ENCODE results near the gene PRRC2A. TPM values are rescaled to one million over a fixed set of nuclear protein-coding genes. Genes with fewer than 3 reads are reported as not detected.

The PRRC2A gene
- total RNA-seq, 6 donors from 2014 or later: 80.1 to 154 (median 125) TPM

DNA sequence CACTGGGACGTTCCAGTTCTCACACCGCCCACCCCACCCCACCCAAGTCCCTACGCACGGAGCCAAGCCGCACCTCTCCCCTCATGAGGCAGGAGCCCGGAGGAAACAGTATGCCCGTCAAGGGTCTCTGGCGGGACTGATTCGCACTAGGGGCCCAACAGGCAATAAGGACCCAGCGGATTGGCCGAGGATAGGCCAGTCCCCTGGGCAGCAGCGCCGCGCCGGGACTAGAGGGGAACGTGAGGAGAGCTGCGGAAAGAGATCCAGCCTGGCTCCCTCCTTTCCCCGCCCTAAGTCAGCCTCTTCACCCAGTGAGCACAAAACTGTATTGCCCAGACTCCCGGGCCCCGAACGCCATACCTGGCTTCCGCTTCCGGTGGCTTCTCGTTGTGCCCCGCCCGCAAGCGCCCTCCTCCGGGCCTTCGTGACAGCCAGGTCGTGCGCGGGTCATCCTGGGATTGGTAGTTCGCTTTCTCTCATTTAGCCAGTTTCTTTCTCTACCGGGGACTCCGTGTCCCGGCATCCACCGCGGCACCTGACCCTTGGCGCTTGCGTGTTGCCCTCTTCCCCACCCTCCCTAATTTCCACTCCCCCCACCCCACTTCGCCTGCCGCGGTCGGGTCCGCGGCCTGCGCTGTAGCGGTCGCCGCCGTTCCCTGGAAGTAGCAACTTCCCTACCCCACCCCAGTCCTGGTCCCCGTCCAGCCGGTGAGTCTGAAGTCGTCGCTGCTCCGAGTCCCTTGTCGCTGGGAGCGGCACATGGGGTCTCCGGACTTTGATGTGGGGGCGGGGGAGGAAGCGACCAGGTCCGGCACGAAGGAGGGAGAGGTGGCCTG is 45.2 kb downstream of the PRRC2A start, which contains the start of gene CSNK2B:
Gene CSNK2B (plus strand): TSS at position 580 of the 836 bp plus-strand sequence. CDS start 752 bp downstream, outside the sequence.
- H3K4me1 ChIP-seq: peaks cover 30 to 67% (median 45%) of the 10 kb centered on the region in 4 donors
- peaks cover 26 to 58% (median 44%) of the 10 kb centered on the region in 4 donors for H3K36me3 ChIP-seq
- TF ChIP-seq POLR2A (IDR thresholded peaks at IDR 0.05) (peak in 3 of 4 donors; percentile 72 to 91 (median 86)), POLR2AphosphoS5 (IDR thresholded peaks at IDR 0.05) (peak; percentile 75 to 83), CTCF (IDR thresholded peaks at IDR 0.05) (no peak)
- H3K27me3 ChIP-seq: no peaks in the 10 kb centered on the region
- peak within 1 kb of the TSS; percentile 95 to 98 (median 97) for H3K27ac ChIP-seq
- no peaks in the 10 kb centered on the region for H3K9me3 ChIP-seq
- peak within 1 kb of the TSS; percentile 71 to 96 (median 84) for H3K4me3 ChIP-seq
- WGBS, 2 donors: 0% methylated on average over 10 to 52 of the region's 63 CpGs
- peak; percentile 98 to 100 for DNase-seq
- peak; percentile 96 to 97 for ATAC-seq (ENCODE audit: low FRiP score in 2 of 2)

GRCh38 chr6:31666337-31666965 is 45.9 kb downstream of the PRRC2A start:
- TF ChIP-seq POLR2A (IDR thresholded peaks at IDR 0.05) (no peak), POLR2AphosphoS5 (IDR thresholded peaks at IDR 0.05) (no peak), CTCF (IDR thresholded peaks at IDR 0.05) (no peak), EP300 (IDR thresholded peaks at IDR 0.05) (no peak)
- WGBS, 2 donors: 2 to 5% methylated on average over 15 of the region's 15 CpGs
- no peaks in the 10 kb centered on the region for H3K9me3 ChIP-seq
- ATAC-seq (ENCODE audit: low FRiP score in 2 of 2) (no peak), DNase-seq (no peak)
- peaks cover 29 to 64% (median 51%) of the 10 kb centered on the region in 4 donors for H3K36me3 ChIP-seq
- peak overlapping the region; percentile 95 to 98 (median 97) for H3K27ac ChIP-seq
- peaks cover 25 to 60% (median 38%) of the 10 kb centered on the region in 4 donors for H3K4me1 ChIP-seq
- H3K27me3 ChIP-seq: no peaks in the 10 kb centered on the region
- H3K4me3 ChIP-seq: peak overlapping the region; percentile 22 to 96 (median 84)

- Histone ChIP-seq H3K4me3 (no peak within 1 kb of the TSS), H3K9me3 (no peaks in the 10 kb centered on the region), H3K27me3 (no peaks in the 10 kb centered on the region), H3K4me1 (peaks cover 9 to 31% (median 13%) of the 10 kb centered on the region in 4 donors), H3K36me3 (peaks cover 35 to 74% (median 65%) of the 10 kb centered on the region in 4 donors), H3K27ac (no peak within 1 kb of the TSS)
- WGBS, 2 donors: 83 to 88% methylated on average over 8 of the region's 8 CpGs
- ATAC-seq (ENCODE audit: low FRiP score in 2 of 2) (no peak), DNase-seq (no peak)
- TF ChIP-seq EP300 (IDR thresholded peaks at IDR 0.05) (no peak), POLR2AphosphoS5 (IDR thresholded peaks at IDR 0.05) (no peak), CTCF (IDR thresholded peaks at IDR 0.05) (no peak), POLR2A (IDR thresholded peaks at IDR 0.05) (no peak)
Measured at GRCh38 chr6:31669676-31670075, 49.2 kb downstream of the PRRC2A start, which contains the start of gene LY6G5B. LY6G5B (plus strand) TSS chr6:31669976; CDS start chr6:31670951, 975 bp downstream.

DNA sequence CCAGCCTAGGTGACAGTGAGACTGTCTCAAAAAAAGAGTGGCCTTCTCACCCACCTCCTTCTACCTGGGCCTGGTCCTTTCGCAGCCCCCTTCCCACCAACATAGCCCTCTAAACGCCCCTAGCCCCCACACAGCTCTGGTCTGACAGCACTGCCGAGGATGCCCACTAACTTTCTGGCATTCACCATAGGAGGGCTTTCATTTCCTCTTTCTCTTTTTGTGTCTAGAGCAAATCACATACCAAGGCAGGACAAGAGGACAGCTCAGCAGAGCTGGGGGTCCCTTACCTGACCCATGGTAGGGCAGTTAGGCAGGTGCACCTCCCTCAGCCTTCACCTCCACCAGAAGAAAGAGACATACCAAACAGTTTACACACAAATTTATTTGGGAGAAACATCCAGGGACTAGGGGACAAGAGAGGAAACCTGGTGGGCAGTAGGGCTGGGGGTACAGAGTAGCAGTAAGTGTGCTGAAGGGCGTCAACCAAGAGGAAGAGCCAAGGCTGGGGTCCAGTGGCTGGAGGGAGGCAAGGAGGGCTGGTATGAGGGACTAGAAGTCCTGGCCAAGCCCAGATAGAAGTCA is 55.9 kb downstream of the PRRC2A start:
- Histone ChIP-seq H3K27ac (no peak overlapping the region), H3K27me3 (no peaks in the 10 kb centered on the region), H3K36me3 (peaks cover 5 to 31% (median 22%) of the 10 kb centered on the region in 4 donors), H3K9me3 (no peaks in the 10 kb centered on the region), H3K4me1 (peaks cover 7 to 12% (median 11%) of the 10 kb centered on the region in 4 donors), H3K4me3 (no peak overlapping the region)
- no peak for TF ChIP-seq POLR2AphosphoS5 (IDR thresholded peaks at IDR 0.05)
- TF ChIP-seq POLR2A (IDR thresholded peaks at IDR 0.05): no peak
- TF ChIP-seq CTCF (IDR thresholded peaks at IDR 0.05): no peak
- no peak for TF ChIP-seq EP300 (IDR thresholded peaks at IDR 0.05)
- DNase-seq (no peak), ATAC-seq (ENCODE audit: low FRiP score in 2 of 2) (no peak)
- 73 to 84% methylated on average over 4 of the region's 4 CpGs for WGBS, 2 donors

Data from upper lobe of left lung (tissue), 6 donors.